PC-3 (cell line): ENCODE data around the gene SPINK6. TPM values are rescaled to one million over a fixed set of nuclear protein-coding genes. Genes with fewer than 3 reads are reported as not detected.
A peak's percentile ranks its signal among the peaks of the same experiment; 100 is the strongest.

Experiments used
- ATAC-seq: fragments of 200-7000 bp; cut with Tn5 transposase; 2 replicates; pipeline ENCODE4 v1.9.1; 2020; ENCODE audit warnings: mild to moderate bottlenecking, moderate library complexity
- BruUV-seq: library from RNA; stranded (reverse); fragments of 400-500 nt; replicated peaks from 2 replicates; lab custom pipeline; 2021; lab: Mats Ljungman, UMichigan
- CTCF ChIA-PET: fragments of 300-600 bp; sonication (Branson Sonifier 250); formaldehyde crosslinking; loops from one replicate; lab custom pipeline; 2022; ENCODE audit warnings: antibody characterized with exemption; lab: Charles Lee
- POLR2A ChIA-PET: fragments of 300-600 bp; sonication (Branson Sonifier 250); formaldehyde crosslinking; loops from one replicate; lab custom pipeline; 2022; ENCODE audit warnings: antibody characterized with exemption; ENCODE audit not compliant: unreplicated experiment; lab: Charles Lee
- DNase-seq: peaks from one replicate; pipeline ENCODE4 v3.0.0-alpha.2; 2015
- H2AFZ ChIP-seq: fragments of 300-600 bp; sonication (generic); 2 replicates; pipeline ENCODE4 v1.6.0; 2016; ENCODE audit warnings: antibody characterized with exemption, low read length
- H3F3A ChIP-seq: fragments of 300-600 bp; sonication (generic); one replicate; pipeline ENCODE4 v1.6.0; 2017; ENCODE audit warnings: antibody characterized with exemption, low read length, control low read depth, mild to moderate bottlenecking; ENCODE audit not compliant: unreplicated experiment
- H3K27ac ChIP-seq: fragments of 300-600 bp; sonication (generic); 2 replicates; pipeline ENCODE4 v1.5.1; 2016; ENCODE audit warnings: mild to moderate bottlenecking, low read length
- H3K27me3 ChIP-seq: fragments of 300-600 bp; sonication (generic); 2 replicates; pipeline ENCODE4 v1.6.1; 2016; ENCODE audit warnings: low read length, mixed read lengths
- H3K36me3 ChIP-seq: fragments of 300-600 bp; sonication (generic); 2 replicates; pipeline ENCODE4 v1.6.1; 2016; ENCODE audit warnings: low read depth, mixed run types, low read length, mixed read lengths
- H3K4me1 ChIP-seq: fragments of 300-600 bp; sonication (generic); 2 replicates; pipeline ENCODE4 v1.5.1; 2016; ENCODE audit warnings: low read length; ENCODE audit not compliant: insufficient read depth
- H3K4me2 ChIP-seq: fragments of 300-600 bp; sonication (generic); 2 replicates; pipeline ENCODE4 v1.6.0; 2016; ENCODE audit warnings: low read length
- H3K4me3 ChIP-seq: fragments of 300-600 bp; sonication (generic); 2 replicates; pipeline ENCODE4 v1.5.1; 2016; ENCODE audit warnings: mild to moderate bottlenecking, low read length, mixed read lengths
- H3K79me2 ChIP-seq: fragments of 300-600 bp; sonication (generic); 2 replicates; pipeline ENCODE4 v1.6.1; 2017; ENCODE audit warnings: low read length, mixed read lengths
- H3K9ac ChIP-seq: fragments of 300-600 bp; sonication (generic); 2 replicates; pipeline ENCODE4 v1.6.0; 2016; ENCODE audit warnings: mild to moderate bottlenecking, low read length
- H3K9me2 ChIP-seq: fragments of 300-600 bp; sonication (generic); replicated peaks from 2 replicates; pipeline ENCODE4 v1.6.1; 2016; ENCODE audit warnings: mixed run types, low read length, mixed read lengths
- H3K9me3 ChIP-seq: fragments of 300-600 bp; sonication (generic); 2 replicates; pipeline ENCODE4 v1.6.1; 2016; ENCODE audit warnings: low read length, mixed read lengths
- H4K20me1 ChIP-seq: fragments of 300-600 bp; sonication (generic); 2 replicates; pipeline ENCODE4 v1.6.1; 2016; ENCODE audit warnings: low read length, mixed read lengths
- EZH2 ChIP-seq: fragments of 300-600 bp; sonication (generic); IDR thresholded peaks from one replicate; pipeline ENCODE4 v1.6.1; 2017; ENCODE audit warnings: antibody characterized with exemption, mild to moderate bottlenecking, low read length; ENCODE audit not compliant: unreplicated experiment
- EZH2phosphoT487 ChIP-seq: fragments of 300-600 bp; sonication (generic); IDR thresholded peaks from 2 replicates; pipeline ENCODE4 v1.6.1; 2018; ENCODE audit warnings: mild to moderate bottlenecking, antibody characterized with exemption, low read length, borderline replicate concordance
- intact Hi-C: fragments of 100-400 bp; cut with micrococcal nuclease; formaldehyde crosslinking; loops from 2 replicates; pipeline ENCODE4 v1.9.0; 2023
- total RNA-seq: library from RNA; depleted of rRNA; stranded (reverse); fragments of >200 nt; gene quantifications from 2 replicates; pipeline ENCODE4 v1.2.3, GENCODE V29; 2014
- TF ChIP-seq, protein P1 (sequence below): fragments of 300-600 bp; sonication (generic); conservative IDR thresholded peaks from 2 replicates; pipeline ENCODE4 v1.5.1; 2017; ENCODE audit warnings: antibody characterized with exemption, low read depth, mild to moderate bottlenecking, low read length

Gene SPINK6
- total RNA-seq, 1 experiment from 2014 or later, result not detected

DNA sequence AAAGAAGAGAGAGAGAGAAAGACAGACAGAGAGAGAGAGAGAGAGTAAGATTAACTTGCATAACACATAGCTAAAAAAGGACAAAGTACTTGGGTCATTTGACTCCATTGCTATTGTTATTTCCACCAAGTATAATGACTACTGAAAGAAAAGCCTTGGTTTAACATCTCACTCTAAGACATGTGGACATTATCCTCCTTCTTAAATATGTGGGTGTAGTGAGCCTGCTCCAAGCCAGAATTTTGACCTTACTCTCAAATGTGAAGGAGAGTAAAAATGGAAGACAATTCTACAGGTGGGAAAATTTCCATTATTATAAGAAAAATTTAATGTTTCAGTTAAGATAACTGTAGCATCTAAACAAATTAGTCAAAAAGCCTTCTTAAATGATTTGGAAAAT lies 27.0 kb downstream of the SPINK6 start:
- H3K9me2 ChIP-seq, result no peaks in the 10 kb centered on the region
- intact Hi-C loops, result loop anchor here (5.0 kb wide), 1 partner anchor 62 kb away; no protein-coding TSS in a partner anchor
- H3K4me3 ChIP-seq, result no peak overlapping the region
- BruUV-seq, result no TSS peak
- H3K4me1 ChIP-seq, result peaks cover 2% of the 10 kb centered on the region
- no peak overlapping the region for H3K27ac ChIP-seq
- no peaks in the 10 kb centered on the region for H4K20me1 ChIP-seq
- no peak overlapping the region for H3K9ac ChIP-seq
- DNase-seq, result no peak
- ATAC-seq, result no peak
- H3K9me3 ChIP-seq, result no peaks in the 10 kb centered on the region
- no peak overlapping the region for H3K4me2 ChIP-seq
- no peak overlapping the region for H2AFZ ChIP-seq
- ChIA-PET POLR2A (no interaction called here), CTCF (no interaction called here)
- no peak for TF ChIP-seq EZH2phosphoT487
- TF ChIP-seq, protein P1, sequence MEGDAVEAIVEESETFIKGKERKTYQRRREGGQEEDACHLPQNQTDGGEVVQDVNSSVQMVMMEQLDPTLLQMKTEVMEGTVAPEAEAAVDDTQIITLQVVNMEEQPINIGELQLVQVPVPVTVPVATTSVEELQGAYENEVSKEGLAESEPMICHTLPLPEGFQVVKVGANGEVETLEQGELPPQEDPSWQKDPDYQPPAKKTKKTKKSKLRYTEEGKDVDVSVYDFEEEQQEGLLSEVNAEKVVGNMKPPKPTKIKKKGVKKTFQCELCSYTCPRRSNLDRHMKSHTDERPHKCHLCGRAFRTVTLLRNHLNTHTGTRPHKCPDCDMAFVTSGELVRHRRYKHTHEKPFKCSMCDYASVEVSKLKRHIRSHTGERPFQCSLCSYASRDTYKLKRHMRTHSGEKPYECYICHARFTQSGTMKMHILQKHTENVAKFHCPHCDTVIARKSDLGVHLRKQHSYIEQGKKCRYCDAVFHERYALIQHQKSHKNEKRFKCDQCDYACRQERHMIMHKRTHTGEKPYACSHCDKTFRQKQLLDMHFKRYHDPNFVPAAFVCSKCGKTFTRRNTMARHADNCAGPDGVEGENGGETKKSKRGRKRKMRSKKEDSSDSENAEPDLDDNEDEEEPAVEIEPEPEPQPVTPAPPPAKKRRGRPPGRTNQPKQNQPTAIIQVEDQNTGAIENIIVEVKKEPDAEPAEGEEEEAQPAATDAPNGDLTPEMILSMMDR, result no peak
- TF ChIP-seq EZH2, result no peak
- no peaks in the 10 kb centered on the region for H3F3A ChIP-seq
- H3K27me3 ChIP-seq, result no peaks in the 10 kb centered on the region
- no peaks in the 10 kb centered on the region for H3K79me2 ChIP-seq
- H3K36me3 ChIP-seq, result no peaks in the 10 kb centered on the region

DNA sequence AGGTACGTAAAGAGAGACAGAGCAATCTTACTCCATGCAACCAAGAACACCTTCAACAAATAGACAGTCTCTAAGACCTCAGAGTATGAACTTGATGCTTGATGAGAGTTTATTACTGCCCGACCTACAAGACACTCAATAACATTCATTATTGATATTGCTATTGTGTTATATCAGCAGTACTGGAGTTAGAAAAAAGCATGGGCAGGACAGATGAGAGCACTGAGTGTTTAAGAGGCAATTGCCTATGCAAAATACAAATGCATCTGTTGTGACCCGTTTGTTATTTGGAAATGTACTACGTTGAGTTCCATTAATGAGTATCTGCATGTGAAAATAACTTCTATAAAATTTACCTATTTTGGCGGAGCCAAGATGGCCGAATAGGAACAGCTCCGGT lies 27.4 kb downstream of the SPINK6 start:
- H3K9ac ChIP-seq, result no peak overlapping the region
- H3F3A ChIP-seq, result no peaks in the 10 kb centered on the region
- ChIA-PET POLR2A (no interaction called here), CTCF (no interaction called here)
- no peaks in the 10 kb centered on the region for H3K9me2 ChIP-seq
- H3K27me3 ChIP-seq, result no peaks in the 10 kb centered on the region
- no TSS peak for BruUV-seq
- H3K4me3 ChIP-seq, result no peak overlapping the region
- H2AFZ ChIP-seq, result no peak overlapping the region
- no peaks in the 10 kb centered on the region for H3K79me2 ChIP-seq
- ATAC-seq, result no peak
- DNase-seq, result no peak
- H3K9me3 ChIP-seq, result no peaks in the 10 kb centered on the region
- intact Hi-C loops, result no loop called here
- TF ChIP-seq EZH2phosphoT487 (no peak), EZH2 (no peak)
- TF ChIP-seq, protein P1, result no peak
- no peak overlapping the region for H3K27ac ChIP-seq
- H4K20me1 ChIP-seq, result no peaks in the 10 kb centered on the region
- H3K4me1 ChIP-seq, result no peaks in the 10 kb centered on the region
- H3K36me3 ChIP-seq, result no peaks in the 10 kb centered on the region
- no peak overlapping the region for H3K4me2 ChIP-seq

DNA sequence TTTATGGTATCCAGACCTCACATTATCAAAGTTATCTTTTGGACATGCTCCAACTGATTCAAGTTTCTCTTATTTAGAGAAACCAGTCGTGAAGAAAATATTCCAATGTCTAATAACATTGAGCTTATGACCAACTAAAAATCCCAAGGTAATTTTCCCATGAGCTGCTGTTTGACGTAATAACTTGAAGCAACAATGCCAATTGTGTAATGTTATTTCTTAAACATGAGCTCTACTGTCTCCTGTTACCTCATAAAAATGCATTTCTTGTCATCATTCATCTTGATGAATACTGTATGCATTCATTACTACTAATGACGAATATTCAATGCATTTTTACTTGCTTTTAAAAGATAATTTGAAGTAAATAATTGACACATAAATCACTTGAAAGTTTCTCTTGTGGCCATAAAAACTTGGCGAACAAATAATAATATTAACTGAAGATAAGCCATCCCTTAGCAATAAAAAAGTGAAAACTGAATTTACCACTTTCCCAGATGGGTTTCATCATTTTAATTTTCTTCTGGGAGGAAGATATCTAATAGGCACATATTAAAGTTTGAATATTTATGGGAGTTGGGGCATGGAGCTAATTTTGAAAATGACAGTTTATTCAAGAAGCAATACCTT lies 35.1 kb downstream of the SPINK6 start:
- BruUV-seq, result no TSS peak
- DNase-seq (peak; percentile 7), ATAC-seq (no peak)
- Histone ChIP-seq H3K27ac (no peak overlapping the region), H3K9ac (no peak overlapping the region), H3F3A (no peaks in the 10 kb centered on the region), H4K20me1 (no peaks in the 10 kb centered on the region), H3K4me1 (no peaks in the 10 kb centered on the region), H3K4me3 (no peak overlapping the region), H3K9me3 (no peaks in the 10 kb centered on the region), H3K79me2 (no peaks in the 10 kb centered on the region), H3K4me2 (no peak overlapping the region), H3K36me3 (no peaks in the 10 kb centered on the region), H3K9me2 (no peaks in the 10 kb centered on the region), H3K27me3 (no peaks in the 10 kb centered on the region), H2AFZ (no peak overlapping the region)
- CTCF ChIA-PET, result no interaction called here
- no peak for TF ChIP-seq EZH2phosphoT487
- intact Hi-C loops, result no loop called here
- POLR2A ChIA-PET, result no interaction called here
